H1 (cell line): ENCODE data around the gene FOXD4L6. TPM values are rescaled to one million over a fixed set of nuclear protein-coding genes. Genes with fewer than 3 reads are reported as not detected.
"Not testable (repeated sequence)": the region's sequence is repeated elsewhere in the genome, so short reads cannot be mapped to it uniquely, and the experiment has no call there.

ENCODE experiments used
- CTCF ChIA-PET: fragments of 300-600 bp; sonication (Branson Sonifier 250); formaldehyde crosslinking; loops from one replicate; lab custom pipeline; 2021; ENCODE audit not compliant: partially characterized antibody; lab: Charles Lee
- POLR2A ChIA-PET: fragments of 300-600 bp; sonication (Branson Sonifier 250); formaldehyde crosslinking; loops from one replicate; lab custom pipeline; 2021; ENCODE audit warnings: inconsistent platforms; ENCODE audit not compliant: partially characterized antibody; lab: Charles Lee
- DNase-seq, 2 experiments: peaks; one replicate each; pipeline versions ENCODE4 v3.0.0 to v3.0.0-alpha.2; 2010 to 2022; ENCODE audit warnings: low spot score in 2 of 2, low read depth in 1 of 2, mixed read lengths in 1 of 2
- FAIRE-seq: peaks from 2 replicates; lab custom pipeline; 2011; peaks lifted over from hg19 to GRCh38; lab: Jason Lieb, UNC
- H2AFZ ChIP-seq: 2 replicates; pipeline ENCODE4 v1.8.1; 2012; ENCODE audit warnings: low read length, inconsistent platforms
- H2AK5ac ChIP-seq: 2 replicates; pipeline ENCODE4 v1.6.1; 2013; ENCODE audit warnings: low read depth, low read length
- H2BK120ac ChIP-seq: replicated peaks from 2 replicates; pipeline ENCODE3; 2013; ENCODE audit warnings: low read depth, low read length, inconsistent platforms
- H2BK12ac ChIP-seq: 2 replicates; pipeline ENCODE4 v1.6.1; 2013; ENCODE audit warnings: low read depth, low read length
- H2BK15ac ChIP-seq: 2 replicates; pipeline ENCODE4 v1.6.1; 2013; ENCODE audit warnings: low read length
- H2BK20ac ChIP-seq: 2 replicates; pipeline ENCODE4 v1.6.1; 2013; ENCODE audit warnings: low read length
- H2BK5ac ChIP-seq: 2 replicates; pipeline ENCODE4 v1.6.1; 2013; ENCODE audit warnings: low read depth, low read length
- H3K14ac ChIP-seq: 2 replicates; pipeline ENCODE4 v1.6.1; 2013; ENCODE audit warnings: inconsistent platforms; ENCODE audit not compliant: insufficient read length
- H3K18ac ChIP-seq: 2 replicates; pipeline ENCODE4 v1.6.1; 2013; ENCODE audit warnings: low read length; ENCODE audit errors: extremely low read depth
- H3K23ac ChIP-seq: 2 replicates; pipeline ENCODE4 v1.6.1; 2013; ENCODE audit warnings: inconsistent platforms; ENCODE audit not compliant: insufficient read length
- H3K23me2 ChIP-seq: 2 replicates; pipeline ENCODE4 v1.6.1; 2013; ENCODE audit warnings: low read depth, low read length
- H3K27ac ChIP-seq: 2 replicates; pipeline ENCODE4 v1.6.1; 2011; ENCODE audit warnings: low read depth, low read length, inconsistent platforms
- H3K27me3 ChIP-seq, 4 experiments: replicated peaks in 1 of 4; 1 replicate in 1 of 4; 2 replicates in 3 of 4; pipeline versions ENCODE4 v1.6.1 to v1.8.1; 2011 to 2013; ENCODE audit warnings: low read length in 3 of 4, mild to moderate bottlenecking in 3 of 4, inconsistent platforms in 2 of 4, mixed read lengths in 2 of 4, moderate library complexity in 1 of 4; ENCODE audit not compliant: control insufficient read depth in 3 of 4, insufficient read depth in 3 of 4; ENCODE audit errors: extremely low read depth in 1 of 4
- H3K36me3 ChIP-seq, 4 experiments: 2 replicates each; pipeline versions ENCODE4 v1.6.1 to v1.8.1; 2011 to 2013; ENCODE audit warnings: mild to moderate bottlenecking in 4 of 4, low read length in 3 of 4, moderate library complexity in 2 of 4, control low read depth in 1 of 4, inconsistent platforms in 1 of 4; ENCODE audit not compliant: insufficient read depth in 4 of 4, control insufficient read depth in 2 of 4
- H3K4ac ChIP-seq: replicated peaks from 2 replicates; pipeline ENCODE3; 2013; ENCODE audit warnings: low read length, low read depth, mixed read lengths, inconsistent platforms; ENCODE audit not compliant: insufficient read length
- H3K4me1 ChIP-seq, 4 experiments: replicated peaks in 1 of 4; 1 replicate in 1 of 4; 2 replicates in 3 of 4; pipeline versions ENCODE4 v1.6.1 to v1.8.1; 2011 to 2013; ENCODE audit warnings: low read length in 3 of 4, inconsistent platforms in 2 of 4, mixed read lengths in 1 of 4; ENCODE audit not compliant: insufficient read depth in 4 of 4, control insufficient read depth in 3 of 4
- H3K4me2 ChIP-seq, 2 experiments: 2 replicates each; pipeline versions ENCODE4 v1.6.1 to v1.8.1; 2011 to 2013; ENCODE audit warnings: low read depth in 2 of 2, low read length in 2 of 2, control low read depth in 1 of 2, inconsistent platforms in 1 of 2, mild to moderate bottlenecking in 1 of 2; ENCODE audit not compliant: insufficient read depth in 1 of 2
- H3K4me3 ChIP-seq, 4 experiments: fragments of 200-600, 300-600 bp in 1 of 4; sonication (generic), shearing (Covaris generic), sonication (Bioruptor Twin) in 1 of 4; 2 replicates each; pipeline versions ENCODE4 v1.5.1 to v1.8.1; 2011 to 2016; ENCODE audit warnings: low read length in 4 of 4, low read depth in 3 of 4, control low read depth in 2 of 4, inconsistent platforms in 2 of 4, mild to moderate bottlenecking in 2 of 4, mixed read lengths in 1 of 4, moderate library complexity in 1 of 4; ENCODE audit not compliant: insufficient read depth in 2 of 4; ENCODE audit errors: extremely low read depth in 1 of 4
- H3K56ac ChIP-seq: replicated peaks from 2 replicates; pipeline ENCODE3; 2013; ENCODE audit warnings: low read depth, mild to moderate bottlenecking, mixed read lengths, low read length, inconsistent platforms; ENCODE audit not compliant: insufficient read length
- H3K79me1 ChIP-seq: 2 replicates; pipeline ENCODE4 v1.6.1; 2013; ENCODE audit warnings: low read depth, low read length, control low read depth
- H3K79me2 ChIP-seq, 2 experiments: 2 replicates each; pipeline versions ENCODE4 v1.6.1 to v1.8.1; 2012 to 2013; ENCODE audit warnings: low read length in 2 of 2, mild to moderate bottlenecking in 2 of 2, inconsistent platforms in 1 of 2; ENCODE audit not compliant: insufficient read depth in 2 of 2, control insufficient read depth in 1 of 2
- H3K9ac ChIP-seq, 4 experiments: replicated peaks in 1 of 4; 1 replicate in 1 of 4; 2 replicates in 3 of 4; pipeline versions ENCODE4 v1.6.1 to v1.8.1; 2011 to 2013; ENCODE audit warnings: low read depth in 3 of 4, low read length in 3 of 4, control low read depth in 2 of 4, mild to moderate bottlenecking in 2 of 4, moderate library complexity in 2 of 4, inconsistent platforms in 1 of 4; ENCODE audit errors: extremely low read depth in 1 of 4
- H3K9me3 ChIP-seq, 2 experiments: 2 replicates each; pipeline versions ENCODE4 v1.6.1 to v1.8.1; 2012 to 2013; ENCODE audit warnings: mild to moderate bottlenecking in 2 of 2, moderate library complexity in 2 of 2, control low read depth in 1 of 2, inconsistent platforms in 1 of 2, low read depth in 1 of 2, low read length in 1 of 2, mixed read lengths in 1 of 2; ENCODE audit not compliant: insufficient read depth in 2 of 2
- H4K20me1 ChIP-seq, 2 experiments: replicated peaks in 1 of 2; 2 replicates each; pipeline versions ENCODE3 to v1.8.1; 2011 to 2013; ENCODE audit warnings: inconsistent platforms in 2 of 2, low read length in 2 of 2, mild to moderate bottlenecking in 1 of 2; ENCODE audit not compliant: insufficient read depth in 2 of 2, control insufficient read depth in 1 of 2
- H4K5ac ChIP-seq: 2 replicates; pipeline ENCODE4 v1.6.1; 2013; ENCODE audit warnings: low read length, low read depth, mixed read lengths, inconsistent platforms; ENCODE audit not compliant: insufficient read length
- H4K8ac ChIP-seq: 2 replicates; pipeline ENCODE4 v1.8.0; 2013; ENCODE audit warnings: mild to moderate bottlenecking, moderate library complexity, low read length, inconsistent platforms; ENCODE audit not compliant: insufficient read depth; ENCODE audit errors: extremely low read depth
- H4K91ac ChIP-seq: replicated peaks from 2 replicates; pipeline ENCODE3; 2013; ENCODE audit warnings: low read length, mixed read lengths, inconsistent platforms; ENCODE audit not compliant: insufficient read length
- EZH2 ChIP-seq: fragments of 200-600 bp; sonication (generic); IDR thresholded peaks from 2 replicates; pipeline ENCODE4 v1.7.1; 2012; ENCODE audit warnings: low read depth, mild to moderate bottlenecking, moderate library complexity, low read length, inconsistent platforms; ENCODE audit not compliant: severe bottlenecking
- SUZ12 ChIP-seq: fragments of 200-600 bp; sonication (generic); IDR thresholded peaks from 2 replicates; pipeline ENCODE4 v1.6.1; 2012; ENCODE audit warnings: mild to moderate bottlenecking, inconsistent platforms, low read length, moderate library complexity, mixed read lengths
- WGBS, 2 experiments: shearing (Covaris generic) in 1 of 2; methylation state at CpG; one replicate each; pipeline versions ENCODE4 v1.1.6 to v1.1.7; 2013 to 2015; ENCODE audit warnings: low lambda C conversion rate in 2 of 2, mixed read lengths in 2 of 2, inconsistent platforms in 1 of 2, low coverage in 1 of 2, missing lambda C conversion rate in 1 of 2; ENCODE audit not compliant: insufficient replicate concordance in 2 of 2, insufficient coverage in 1 of 2, insufficient read length in 1 of 2; ENCODE audit errors: extremely low coverage in 1 of 2, missing lambda C conversion rate in 1 of 2; 5-methylcytosine and 5-hydroxymethylcytosine counted together
- polyA plus RNA-seq, 7 experiments: library from polyadenylated mRNA; depleted of rRNA in 3 of 7; stranded (reverse) in 5 of 7; unstranded in 2 of 7; fragments of >200 nt in 5 of 7; fragments of 200-250 nt in 2 of 7; gene quantifications; 1 replicate in 5 of 7; 2 replicates in 1 of 7; 4 replicates in 1 of 7; pipeline versions ENCODE4 v1.2.1 to v1.2.3, GENCODE V29; 2011 to 2013; ENCODE audit warnings: missing spikeins in 2 of 7, mixed read lengths in 2 of 7
- total RNA-seq: library from RNA; stranded (reverse); fragmentation: NEBNext Ultra II Directional; extraction: Animal tissue kit (Norgen Biotek cat#: 25700); gene quantifications from 2 replicates; pipeline ENCODE4 v1.2.1, GENCODE V29; 2021

The FOXD4L6 gene
- total and polyA plus RNA-seq, 2 of the 8 experiments (the other 6 are each of a cell fraction or from before 2014, with no cell fraction given) = 0.13 TPM; not detected in 1

GRCh38 chr9:41126746-41127446 lies 1.6 kb downstream of the FOXD4L6 start:
- H2BK5ac ChIP-seq, H4K5ac ChIP-seq, H2BK20ac ChIP-seq, H3K56ac ChIP-seq, H3K18ac ChIP-seq, FAIRE-seq, H2BK15ac ChIP-seq, H3K4me1 ChIP-seq, H3K9me3 ChIP-seq, H3K36me3 ChIP-seq, CTCF ChIA-PET, H4K20me1 ChIP-seq, H2AFZ ChIP-seq, H3K14ac ChIP-seq, H3K4ac ChIP-seq, H3K27ac ChIP-seq, H3K23ac ChIP-seq, H4K8ac ChIP-seq, H2BK12ac ChIP-seq, H3K4me3 ChIP-seq, POLR2A ChIA-PET, H3K79me1 ChIP-seq, H4K91ac ChIP-seq, H3K23me2 ChIP-seq, H3K9ac ChIP-seq, H3K79me2 ChIP-seq, DNase-seq, H2AK5ac ChIP-seq, H2BK120ac ChIP-seq: not testable (repeated sequence)
- H3K4me2 ChIP-seq = 0 out of 4 replicates have a peak overlapping the region, but pooled peaks of 1 of the 2 experiments have one; percentile 21
- H3K27me3 ChIP-seq = peaks cover 0 to 11% (median 6%) of the 10 kb centered on the region in 4 experiments; a peak in 6 of 7 replicates
- WGBS, 2 experiments = 3% methylated on average over 8 of the region's 45 CpGs; no CpG with 5 or more reads in 1 of the 2 experiments
- peak; percentile 44 for TF ChIP-seq SUZ12
- peak; percentile 52 for TF ChIP-seq EZH2
